Glomerular endothelial cell (primary cell): ENCODE measurements around the gene NOXO1. TPM values are rescaled to one million over a fixed set of nuclear protein-coding genes. Genes with fewer than 3 reads are reported as not detected.
"Not testable (repeated sequence)": the region's sequence is repeated elsewhere in the genome, so short reads cannot be mapped to it uniquely, and the experiment has no call there.

Experiments
- DNase-seq: peaks from one replicate; pipeline ENCODE4 v3.0.0-alpha.2; 2011; ENCODE audit warnings: low read depth, low spot score; ENCODE audit errors: extremely low read depth
- total RNA-seq: library from RNA; depleted of rRNA; stranded (reverse); fragments of >200 nt; gene quantifications from 2 replicates; pipeline ENCODE4 v1.2.3, GENCODE V29; 2015

Gene NOXO1
- total RNA-seq, 1 donor from 2014 or later = 0.58 TPM

GRCh38 chr16:2013527-2013926 lies 32.3 kb upstream of the NOXO1 start:
- no peak for DNase-seq

- not testable (repeated sequence) for DNase-seq
Measured at GRCh38 chr16:2011726-2012125, 30.5 kb upstream of the NOXO1 start.

- DNase-seq = peak; percentile 34
Measured at GRCh38 chr16:2009791-2010510, 28.7 kb upstream of the NOXO1 start, which contains the start of gene ZNF598. TSS of gene ZNF598 (minus strand) at chr16:2009821.

- DNase-seq = no peak
Measured at GRCh38 chr16:2009164-2009711, 28.0 kb upstream of the NOXO1 start.

- DNase-seq = no peak
Measured at GRCh38 chr16:2008631-2009163, 27.4 kb upstream of the NOXO1 start.

- DNase-seq = no peak
Measured at GRCh38 chr16:2008009-2008526, 26.8 kb upstream of the NOXO1 start.

- no peak for DNase-seq
Measured at GRCh38 chr16:2007081-2007836, 26.0 kb upstream of the NOXO1 start.

DNA sequence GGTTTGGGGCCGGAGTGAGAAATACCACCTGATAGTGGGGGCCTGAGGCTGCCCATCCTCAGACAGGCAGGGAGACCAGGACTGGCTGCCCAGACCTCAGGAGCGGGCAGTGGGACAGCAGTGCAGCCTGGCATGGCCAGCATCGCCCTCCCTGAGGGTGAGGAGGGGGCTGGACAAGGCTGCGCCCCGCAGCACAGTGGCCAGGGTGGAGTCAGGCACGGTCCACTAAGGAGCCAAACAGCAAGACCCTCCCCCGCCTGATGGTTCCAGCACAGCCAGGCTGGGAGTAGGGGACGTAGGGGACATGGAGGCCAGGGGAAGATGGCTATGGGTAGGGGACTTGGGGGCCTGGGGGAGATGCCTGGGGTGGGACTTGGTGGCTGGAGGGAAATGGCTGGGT lies 25.0 kb upstream of the NOXO1 start:
- no peak for DNase-seq

DNA sequence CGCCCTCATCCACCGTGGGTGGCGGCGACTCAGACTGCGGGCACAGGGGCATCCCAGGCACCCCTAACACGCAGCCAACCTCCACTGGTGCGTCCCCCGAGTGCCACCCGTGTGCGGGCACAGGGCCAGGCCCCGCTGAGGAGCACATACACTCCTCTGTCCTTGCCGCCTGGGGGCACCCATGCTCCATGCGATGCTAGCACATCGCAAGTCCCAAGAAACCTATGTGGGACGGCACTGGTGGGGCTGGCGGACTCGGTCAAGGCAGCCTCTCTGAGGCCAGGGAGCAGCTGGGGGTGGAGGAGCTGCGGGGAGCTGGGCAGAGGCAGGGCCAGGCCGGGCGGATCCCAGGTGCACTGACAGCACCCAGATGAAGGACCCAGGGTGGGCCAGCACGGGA lies 24.4 kb upstream of the NOXO1 start:
- no peak for DNase-seq

- DNase-seq = no peak
Measured at GRCh38 chr16:2004795-2005517, 23.7 kb upstream of the NOXO1 start.

DNA sequence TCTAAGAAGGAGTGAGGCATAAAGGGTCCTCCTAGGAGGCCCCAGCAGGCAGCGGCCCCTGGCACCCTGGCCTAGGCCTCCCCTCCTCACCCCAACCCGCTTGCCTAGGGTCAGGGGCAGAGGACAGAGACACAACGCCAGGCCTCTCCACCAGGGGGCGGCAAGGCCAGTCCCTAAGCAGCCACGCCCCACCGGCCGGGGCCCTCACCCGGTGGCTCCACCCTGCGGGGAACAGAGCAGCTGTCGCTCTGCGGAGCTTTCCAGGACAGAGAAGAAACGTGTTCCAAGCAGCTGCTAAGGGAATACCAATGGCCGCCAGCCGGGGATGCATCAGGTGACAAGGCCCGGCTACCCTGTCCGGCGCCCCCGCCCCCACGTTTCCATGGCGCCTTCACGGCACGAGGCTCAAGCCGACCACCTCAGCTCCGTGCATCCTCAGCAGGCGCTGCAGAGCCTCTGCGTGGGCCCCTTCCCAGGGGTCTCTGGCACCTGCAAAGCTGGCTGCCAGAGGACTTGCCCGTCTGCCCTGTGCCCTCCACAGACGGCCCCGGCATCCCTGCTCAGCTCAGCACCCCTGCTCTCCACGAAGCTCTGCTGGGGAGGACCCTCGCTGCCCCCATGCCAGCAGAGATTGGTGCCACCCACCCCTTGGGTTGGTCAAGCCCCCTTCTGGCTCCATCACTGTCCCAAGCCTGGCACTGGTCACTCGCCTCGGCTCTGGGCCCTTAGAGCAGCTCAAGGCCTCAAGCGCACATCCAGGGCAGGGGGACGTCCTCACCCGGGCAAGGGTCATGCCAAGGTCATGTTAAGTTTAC lies 22.8 kb upstream of the NOXO1 start:
- no peak for DNase-seq

GRCh38 chr16:2003231-2003826 lies 22.1 kb upstream of the NOXO1 start:
- DNase-seq = no peak

GRCh38 chr16:2002406-2003230 lies 21.3 kb upstream of the NOXO1 start:
- DNase-seq = no peak

DNA sequence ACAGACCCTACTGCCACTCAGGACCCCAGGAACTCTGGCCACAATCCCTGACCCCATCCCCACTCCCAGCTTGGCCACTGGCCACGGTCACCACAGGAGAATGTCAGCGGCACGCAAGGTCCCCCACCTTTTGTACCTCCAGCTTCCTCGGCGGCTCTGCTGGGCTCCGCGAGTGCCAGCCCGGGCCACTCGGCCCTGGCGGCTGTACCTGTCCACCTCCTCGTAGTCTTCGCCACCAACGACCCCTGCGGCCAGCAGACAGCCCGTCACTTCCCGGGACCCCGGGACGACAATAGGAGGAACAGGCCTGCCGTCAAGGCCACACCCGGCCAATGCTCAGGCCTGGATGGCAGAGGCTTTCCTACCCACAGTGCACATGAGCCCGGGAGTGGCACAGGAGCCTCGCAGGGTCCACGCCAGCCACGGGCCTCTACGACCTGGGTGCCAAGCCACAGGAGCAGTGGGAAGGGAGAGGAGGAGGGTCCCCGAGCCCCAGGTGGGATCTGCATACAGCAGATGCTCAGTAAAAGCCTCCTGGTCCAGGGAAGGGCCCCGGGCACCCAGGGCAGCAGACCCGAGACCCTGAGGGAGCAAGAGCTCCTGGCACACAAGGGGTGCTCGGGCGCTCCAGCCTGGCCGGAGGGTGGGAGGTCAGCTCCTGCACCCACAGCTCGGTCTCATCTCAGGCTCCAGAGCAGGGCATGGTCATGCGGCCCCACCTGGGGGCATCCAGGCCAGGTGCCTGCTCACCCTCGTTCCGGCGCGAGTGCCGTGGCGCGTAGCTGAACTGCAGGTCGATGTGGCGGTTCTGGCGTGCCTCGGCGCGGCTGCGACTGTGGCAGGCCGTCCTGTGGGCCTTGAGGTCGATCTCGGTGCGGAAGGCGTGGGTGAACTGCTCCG lies 20.4 kb upstream of the NOXO1 start:
- DNase-seq = no peak

GRCh38 chr16:2001035-2001434 lies 19.8 kb upstream of the NOXO1 start:
- DNase-seq = no peak

GRCh38 chr16:1999866-2000514 lies 18.7 kb upstream of the NOXO1 start:
- no peak for DNase-seq
